AG10803 (cell line): Measurements from ENCODE around the gene VAC14.
"Not testable (repeated sequence)": the region's sequence is repeated elsewhere in the genome, so short reads cannot be mapped to it uniquely, and the experiment has no call there.

ENCODE experiments used
- DNase-seq: peaks from one replicate; pipeline ENCODE4 v3.0.0; 2010; ENCODE audit warnings: low read depth
- H3K4me3 ChIP-seq: 2 replicates; pipeline ENCODE4 v1.5.1; 2011; ENCODE audit warnings: mild to moderate bottlenecking, low read length, control low read depth
- TF ChIP-seq, protein P1 (sequence below): conservative IDR thresholded peaks from 2 replicates; pipeline ENCODE4 v1.5.1; 2011; ENCODE audit warnings: mild to moderate bottlenecking, low read length, control low read depth, inconsistent platforms

Gene VAC14

DNA sequence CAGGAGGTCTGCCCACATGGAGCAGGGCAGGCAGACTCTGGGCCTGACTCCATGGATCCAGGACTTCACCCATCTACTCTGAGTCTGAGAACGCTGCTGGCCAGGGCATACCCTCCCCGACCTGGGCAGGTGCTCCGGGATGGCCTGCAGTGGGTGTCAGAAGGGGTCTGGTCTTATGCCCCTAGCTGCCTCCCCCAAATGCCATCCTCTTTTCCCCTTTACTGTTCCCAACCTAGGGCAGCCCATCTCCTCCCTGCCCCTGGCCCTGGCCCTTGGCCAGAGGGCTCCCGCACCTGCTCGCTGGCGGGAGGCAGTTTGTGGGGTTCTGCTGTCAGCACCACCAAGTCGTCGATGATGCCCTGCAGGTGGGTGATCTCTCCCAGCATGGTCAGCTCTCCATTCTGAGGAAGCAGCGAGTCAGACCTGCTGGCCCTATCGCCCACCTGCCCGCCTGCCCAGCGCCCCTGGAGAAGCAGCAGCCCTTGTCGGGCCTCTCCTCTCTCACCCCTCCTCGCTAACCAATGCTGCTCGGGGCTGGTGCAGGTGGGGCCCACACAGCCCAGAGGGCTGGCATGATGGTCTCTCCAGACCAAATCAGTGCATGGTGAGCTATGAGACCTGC is 123.3 kb downstream of the VAC14 start:
- no peak overlapping the region for H3K4me3 ChIP-seq
- TF ChIP-seq, protein P1, sequence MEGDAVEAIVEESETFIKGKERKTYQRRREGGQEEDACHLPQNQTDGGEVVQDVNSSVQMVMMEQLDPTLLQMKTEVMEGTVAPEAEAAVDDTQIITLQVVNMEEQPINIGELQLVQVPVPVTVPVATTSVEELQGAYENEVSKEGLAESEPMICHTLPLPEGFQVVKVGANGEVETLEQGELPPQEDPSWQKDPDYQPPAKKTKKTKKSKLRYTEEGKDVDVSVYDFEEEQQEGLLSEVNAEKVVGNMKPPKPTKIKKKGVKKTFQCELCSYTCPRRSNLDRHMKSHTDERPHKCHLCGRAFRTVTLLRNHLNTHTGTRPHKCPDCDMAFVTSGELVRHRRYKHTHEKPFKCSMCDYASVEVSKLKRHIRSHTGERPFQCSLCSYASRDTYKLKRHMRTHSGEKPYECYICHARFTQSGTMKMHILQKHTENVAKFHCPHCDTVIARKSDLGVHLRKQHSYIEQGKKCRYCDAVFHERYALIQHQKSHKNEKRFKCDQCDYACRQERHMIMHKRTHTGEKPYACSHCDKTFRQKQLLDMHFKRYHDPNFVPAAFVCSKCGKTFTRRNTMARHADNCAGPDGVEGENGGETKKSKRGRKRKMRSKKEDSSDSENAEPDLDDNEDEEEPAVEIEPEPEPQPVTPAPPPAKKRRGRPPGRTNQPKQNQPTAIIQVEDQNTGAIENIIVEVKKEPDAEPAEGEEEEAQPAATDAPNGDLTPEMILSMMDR: no peak
- DNase-seq: no peak

DNA sequence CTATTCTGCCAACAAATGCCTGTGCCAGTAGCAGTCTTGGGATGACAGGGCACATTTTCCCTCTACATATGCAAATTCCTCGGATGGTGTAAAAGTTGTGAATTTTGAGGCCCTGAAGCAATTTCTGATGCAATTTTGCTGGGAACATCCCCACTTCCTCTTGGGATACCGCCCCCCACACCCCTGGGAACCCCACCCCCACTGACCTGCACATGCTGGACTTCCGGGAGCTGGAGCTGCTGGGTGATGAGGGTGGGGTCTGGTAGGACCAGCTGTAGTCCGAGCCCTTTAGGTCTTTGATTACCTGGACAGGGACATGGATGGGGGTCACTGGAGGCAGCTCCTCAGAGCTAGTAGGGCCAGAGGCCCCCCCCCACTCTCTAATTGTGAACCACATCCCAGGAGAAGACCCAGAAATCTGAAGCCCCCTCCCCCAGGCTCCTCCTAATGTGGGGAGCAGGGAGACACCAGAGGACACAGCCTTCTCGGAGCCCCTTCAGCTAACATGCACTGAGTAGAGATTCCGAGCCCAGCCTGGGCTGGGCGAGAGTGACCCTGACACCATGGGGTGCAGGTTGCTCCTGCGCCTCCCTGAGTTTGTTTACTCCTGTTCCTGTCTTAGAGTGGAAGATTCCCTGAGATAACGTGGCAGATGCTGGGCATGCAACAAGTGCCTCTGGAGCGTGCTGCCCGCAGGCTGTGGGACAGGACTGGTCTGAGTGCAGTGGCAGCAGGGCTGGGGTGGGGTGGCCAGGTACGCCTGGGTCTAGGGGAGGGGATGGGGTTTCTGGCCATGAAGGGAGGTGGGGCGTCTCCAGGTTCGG is 124.1 kb downstream of the VAC14 start:
- H3K4me3 ChIP-seq: no peak overlapping the region
- TF ChIP-seq, protein P1: no peak
- peak; percentile 64 for DNase-seq

DNA sequence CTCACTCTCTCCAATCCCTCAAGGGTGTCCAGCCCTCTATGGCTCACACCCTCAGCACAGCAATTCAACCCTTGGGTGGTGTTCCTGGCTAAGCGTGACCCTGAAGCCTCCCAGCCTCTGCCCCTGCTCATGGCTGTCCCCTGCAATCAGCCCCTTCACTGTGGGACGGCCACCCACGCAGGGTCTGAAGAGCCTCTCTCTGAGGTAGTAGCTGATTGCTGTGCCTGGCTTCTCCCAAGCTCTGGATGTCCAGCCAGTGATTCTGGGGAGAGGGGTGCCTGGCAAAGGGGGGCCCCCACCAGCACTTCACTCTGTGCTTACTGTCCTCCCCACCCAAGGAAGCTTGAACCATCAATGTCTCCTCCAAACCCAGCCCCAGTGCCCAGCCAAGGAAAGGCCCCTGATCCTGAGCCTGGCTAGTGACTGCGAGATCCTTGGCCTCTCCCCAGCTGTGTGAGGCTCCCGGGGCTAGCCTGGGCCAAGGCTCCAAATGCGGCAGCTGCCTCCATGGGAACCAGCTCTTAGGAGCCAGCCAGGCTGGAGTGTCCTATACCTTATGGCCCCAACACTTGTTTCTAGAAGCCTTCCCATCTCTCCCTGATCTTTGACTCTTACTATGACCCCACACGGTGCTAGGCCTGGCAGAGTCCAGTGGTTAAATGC is 125.0 kb downstream of the VAC14 start:
- DNase-seq: no peak
- no peak overlapping the region for H3K4me3 ChIP-seq
- TF ChIP-seq, protein P1: no peak

DNA sequence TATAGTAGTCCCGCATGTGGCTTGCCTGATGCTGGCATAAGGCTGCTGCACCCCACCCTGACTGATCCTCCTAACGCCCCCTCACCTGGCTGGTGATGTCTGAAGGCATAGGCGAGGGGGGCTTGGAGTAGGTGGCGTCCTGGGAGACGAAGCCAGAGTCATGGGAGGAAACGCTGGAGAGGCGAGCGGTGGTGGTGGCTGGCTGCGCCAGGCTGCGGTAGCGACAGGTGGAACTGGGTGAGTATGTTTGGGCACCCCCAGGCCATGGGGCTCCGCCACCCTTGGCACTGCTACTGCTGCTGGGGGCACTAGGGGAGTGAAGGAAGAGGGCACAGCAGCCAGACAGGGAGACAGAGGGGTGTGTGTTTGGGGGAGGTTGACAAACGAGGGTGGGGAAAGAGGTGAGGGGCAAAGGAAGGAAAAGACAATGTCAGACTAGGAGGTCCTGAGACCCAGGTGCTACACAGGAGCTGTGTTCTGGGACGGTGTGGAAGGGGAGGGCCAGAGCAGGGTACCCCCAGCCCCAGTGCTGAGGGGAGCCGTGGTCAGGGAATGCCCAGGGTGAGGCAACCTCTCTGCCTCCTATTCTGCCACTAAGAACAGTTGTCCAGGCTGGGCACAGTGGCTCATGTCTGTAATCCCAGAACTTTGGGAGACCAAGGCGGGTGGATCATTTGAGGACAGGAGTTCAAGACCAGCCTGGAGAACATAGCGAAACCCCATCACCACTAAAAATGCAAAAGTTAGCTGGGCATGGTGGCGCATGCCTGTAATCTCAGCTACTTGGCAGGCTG is 126.5 kb downstream of the VAC14 start:
- H3K4me3 ChIP-seq: no peak overlapping the region
- TF ChIP-seq, protein P1: no peak
- DNase-seq: no peak

DNA sequence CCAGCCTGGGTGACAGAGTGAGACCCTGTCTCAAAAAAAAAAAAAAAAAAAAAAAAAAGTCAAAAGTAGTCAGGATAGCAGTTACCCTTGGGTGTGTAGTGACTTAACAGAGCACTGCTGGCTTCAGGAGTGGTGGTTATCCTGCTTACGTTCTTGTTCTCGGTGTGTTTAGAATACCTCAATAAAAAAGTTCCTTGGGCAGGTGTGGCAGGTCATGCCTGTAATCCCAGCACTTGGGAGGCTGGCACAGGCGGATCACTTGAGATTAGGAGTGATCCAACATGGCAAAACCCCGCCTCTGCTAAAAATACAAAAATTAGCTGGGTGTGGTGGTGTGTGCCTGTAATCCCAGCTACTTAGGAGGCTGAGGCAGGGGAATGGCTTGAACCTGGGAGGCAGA is 130.0 kb downstream of the VAC14 start:
- DNase-seq, H3K4me3 ChIP-seq: not testable (repeated sequence)

DNA sequence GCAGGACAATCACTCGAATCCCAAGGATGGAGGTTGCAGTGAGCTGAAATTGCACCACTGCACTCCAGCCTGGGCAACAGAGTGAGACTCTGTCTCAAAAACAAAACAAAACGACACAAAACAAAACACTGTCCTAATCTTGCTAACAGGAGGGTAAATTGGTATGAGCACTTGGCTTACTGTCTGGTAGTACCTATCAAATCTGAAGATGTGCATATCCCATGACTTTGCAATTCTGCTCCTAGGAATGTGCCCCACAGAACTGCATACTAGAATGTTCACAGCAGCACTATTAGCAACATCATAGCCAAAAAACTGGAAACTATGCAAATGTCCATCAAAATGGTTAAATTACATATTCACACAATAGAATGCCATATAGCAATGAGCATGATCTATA is 130.8 kb downstream of the VAC14 start:
- no peak overlapping the region for H3K4me3 ChIP-seq
- DNase-seq: no peak
- TF ChIP-seq, protein P1: no peak
